Measurements from ENCODE around the gene ZNF143.

DNA sequence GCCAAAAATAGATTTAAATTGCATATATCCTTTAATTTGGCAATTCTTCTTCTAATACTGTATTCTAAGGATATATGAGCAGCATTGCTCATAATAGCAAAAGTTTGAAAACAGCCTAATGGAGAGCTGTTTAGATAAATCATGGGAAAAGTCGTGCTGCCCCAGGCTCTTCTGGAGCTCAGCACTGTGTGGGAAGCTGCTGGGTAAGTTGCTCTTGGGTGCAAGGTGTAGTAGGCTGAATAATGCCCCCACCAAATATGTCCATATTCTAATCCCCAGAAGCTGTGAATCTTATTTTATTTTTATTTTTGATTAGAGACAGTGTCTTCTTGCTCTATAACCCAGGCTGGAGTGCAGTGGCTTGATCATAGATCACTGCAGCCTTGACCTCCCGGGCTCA lies 77.7 kb downstream of the ZNF143 start:
- TF ChIP-seq CTCF (conservative IDR thresholded peaks at IDR 0.05; ENCODE audit: low read depth, low read length): no peak
- TF ChIP-seq POLR2A (IDR thresholded peaks at IDR 0.05; ENCODE audit: low read depth, low read length): no peak
- TF ChIP-seq MAFK (IDR thresholded peaks at IDR 0.05; ENCODE audit: low read depth, low read length): no peak
- TF ChIP-seq FOS (IDR thresholded peaks at IDR 0.05; ENCODE audit: low read depth, low read length): no peak
- TF ChIP-seq SMC3 (IDR thresholded peaks at IDR 0.05; ENCODE audit: low read depth, low read length): no peak
- no peak for TF ChIP-seq NFE2L2 (IDR thresholded peaks at IDR 0.05; ENCODE audit: low read depth, low read length)
- no peak for TF ChIP-seq CEBPB (IDR thresholded peaks at IDR 0.05; ENCODE audit: low read depth, low read length)
- TF ChIP-seq RFX5 (IDR thresholded peaks at IDR 0.05; ENCODE audit: low read depth, low read length): no peak
